IMR-90 (cell line): ENCODE results near the gene FITM2. TPM values are rescaled to one million over a fixed set of nuclear protein-coding genes. Genes with fewer than 3 reads are reported as not detected.

Source experiments
- ATAC-seq: fragments of 200-7000 bp; cut with Tn5 transposase; 2 replicates; pipeline ENCODE4 v1.9.1; 2020; ENCODE audit warnings: low read depth, mild to moderate bottlenecking, moderate library complexity
- BruUV-seq: library from RNA; stranded (reverse); fragments of 400-500 nt; replicated peaks from 2 replicates; lab custom pipeline; 2021; lab: Mats Ljungman, UMichigan
- CTCF ChIA-PET: fragments of 300-600 bp; formaldehyde crosslinking; extraction: SDS; loops from one replicate; lab custom pipeline; 2021; ENCODE audit warnings: antibody characterized with exemption; lab: Yijun Ruan, JAX
- POLR2A ChIA-PET: fragments of 300-600 bp; sonication (Branson Sonifier 250); formaldehyde crosslinking; loops from one replicate; lab custom pipeline; 2022; ENCODE audit warnings: antibody characterized with exemption; ENCODE audit not compliant: unreplicated experiment; lab: Charles Lee
- DNase-seq: peaks from one replicate; pipeline ENCODE4 v3.0.0; 2013
- H2AFZ ChIP-seq: replicated peaks from 2 replicates; pipeline ENCODE3; 2013; ENCODE audit warnings: low read length, mild to moderate bottlenecking; ENCODE audit not compliant: poor library complexity
- H2AK5ac ChIP-seq: 2 replicates; pipeline ENCODE4 v1.6.1; 2013; ENCODE audit warnings: low read depth, low read length, inconsistent platforms
- H2AK9ac ChIP-seq: replicated peaks from 2 replicates; pipeline ENCODE3; 2013; ENCODE audit warnings: mild to moderate bottlenecking, low read depth, low read length, moderate library complexity; ENCODE audit not compliant: poor library complexity
- H2BK120ac ChIP-seq: 2 replicates; pipeline ENCODE4 v1.6.1; 2013; ENCODE audit warnings: low read depth, low read length, inconsistent platforms
- H2BK15ac ChIP-seq: 3 replicates; pipeline ENCODE4 v1.6.1; 2013; ENCODE audit warnings: low read depth, low read length, inconsistent platforms
- H2BK20ac ChIP-seq: 2 replicates; pipeline ENCODE4 v1.6.1; 2013; ENCODE audit warnings: low read depth, mild to moderate bottlenecking, inconsistent platforms, low read length, moderate library complexity
- H2BK5ac ChIP-seq: 2 replicates; pipeline ENCODE4 v1.6.1; 2013; ENCODE audit warnings: mild to moderate bottlenecking, low read depth, low read length, inconsistent platforms; ENCODE audit not compliant: poor library complexity, severe bottlenecking
- H3K14ac ChIP-seq: replicated peaks from 2 replicates; pipeline ENCODE4 v1.6.1; 2013; ENCODE audit warnings: low read depth, low read length, inconsistent platforms
- H3K18ac ChIP-seq: 2 replicates; pipeline ENCODE4 v1.6.1; 2013; ENCODE audit warnings: low read depth, low read length, control low read depth
- H3K23ac ChIP-seq: 2 replicates; pipeline ENCODE4 v1.6.1; 2013; ENCODE audit warnings: low read depth, low read length, inconsistent platforms
- H3K27ac ChIP-seq: 2 replicates; pipeline ENCODE4 v1.5.1; 2013; ENCODE audit warnings: mild to moderate bottlenecking, control low read depth, low read length; ENCODE audit not compliant: insufficient read depth
- H3K27me3 ChIP-seq: 2 replicates; pipeline ENCODE4 v1.6.1; 2013; ENCODE audit warnings: low read length; ENCODE audit not compliant: control insufficient read depth, insufficient read depth
- H3K36me3 ChIP-seq: 2 replicates; pipeline ENCODE4 v1.6.1; 2013; ENCODE audit warnings: low read length, mixed read lengths; ENCODE audit not compliant: control insufficient read depth, insufficient read depth
- H3K4ac ChIP-seq: 2 replicates; pipeline ENCODE4 v1.6.1; 2013; ENCODE audit warnings: low read depth, low read length, inconsistent platforms
- H3K4me1 ChIP-seq: 2 replicates; pipeline ENCODE4 v1.6.1; 2013; ENCODE audit warnings: low read length, mixed read lengths; ENCODE audit not compliant: control insufficient read depth, insufficient read depth
- H3K4me2 ChIP-seq: 2 replicates; pipeline ENCODE4 v1.6.1; 2013; ENCODE audit warnings: low read depth, mild to moderate bottlenecking, control low read depth, low read length, moderate library complexity
- H3K4me3 ChIP-seq: 2 replicates; pipeline ENCODE4 v1.5.1; 2013; ENCODE audit warnings: low read depth, mild to moderate bottlenecking, control low read depth, low read length, moderate library complexity; ENCODE audit not compliant: insufficient read depth
- H3K56ac ChIP-seq: 2 replicates; pipeline ENCODE4 v1.6.1; 2013; ENCODE audit warnings: low read length, inconsistent platforms; ENCODE audit not compliant: insufficient read depth; ENCODE audit errors: extremely low read depth
- H3K79me1 ChIP-seq, 2 experiments: 2 replicates each; pipeline ENCODE4 v1.6.1; 2013; ENCODE audit warnings: low read length in 2 of 2, inconsistent platforms in 1 of 2, low read depth in 1 of 2
- H3K9ac ChIP-seq: 2 replicates; pipeline ENCODE4 v1.6.1; 2013; ENCODE audit warnings: low read depth, low read length, control low read depth
- H3K9me1 ChIP-seq: 2 replicates; pipeline ENCODE4 v1.6.1; 2013; ENCODE audit warnings: low read length, inconsistent platforms; ENCODE audit not compliant: insufficient read depth
- H3K9me3 ChIP-seq: 2 replicates; pipeline ENCODE4 v1.6.1; 2013; ENCODE audit warnings: low read length; ENCODE audit not compliant: control insufficient read depth, insufficient read depth
- H4K20me1 ChIP-seq: 2 replicates; pipeline ENCODE4 v1.6.1; 2013; ENCODE audit warnings: low read length, inconsistent platforms; ENCODE audit not compliant: insufficient read depth
- H4K5ac ChIP-seq: 2 replicates; pipeline ENCODE4 v1.6.1; 2013; ENCODE audit warnings: mild to moderate bottlenecking, low read depth, low read length, control low read depth
- H4K8ac ChIP-seq, 2 experiments: 2 replicates each; pipeline ENCODE4 v1.6.1; 2013; ENCODE audit warnings: low read depth in 2 of 2, low read length in 2 of 2, control low read depth in 1 of 2, inconsistent platforms in 1 of 2
- H4K91ac ChIP-seq: 2 replicates; pipeline ENCODE4 v1.6.1; 2013; ENCODE audit warnings: low read depth, low read length, inconsistent platforms; ENCODE audit not compliant: insufficient read depth
- BHLHE40 ChIP-seq: fragments of 150-350 bp; IDR thresholded peaks from 2 replicates; pipeline ENCODE4 v1.6.1; 2016; ENCODE audit warnings: mild to moderate bottlenecking, low read depth, low read length
- ELK1 ChIP-seq: fragments of 150-350 bp; IDR thresholded peaks from 2 replicates; pipeline ENCODE4 v1.6.1; 2016; ENCODE audit warnings: low read depth, mild to moderate bottlenecking, low read length, moderate library complexity, borderline replicate concordance
- FOS ChIP-seq: fragments of 150-350 bp; IDR thresholded peaks from 2 replicates; pipeline ENCODE4 v1.6.1; 2016; ENCODE audit warnings: low read depth, low read length
- MXI1 ChIP-seq: IDR thresholded peaks from 2 replicates; pipeline ENCODE4 v1.6.1; 2012; ENCODE audit warnings: low read depth, mild to moderate bottlenecking, low read length, moderate library complexity, borderline replicate concordance
- NFE2L2 ChIP-seq: fragments of 150-350 bp; IDR thresholded peaks from 2 replicates; pipeline ENCODE4 v1.6.1; 2016; ENCODE audit warnings: low read depth, mild to moderate bottlenecking, low read length
- RAD21 ChIP-seq: IDR thresholded peaks from 2 replicates; pipeline ENCODE4 v1.6.1; 2012; ENCODE audit warnings: low read length, improper control_type of control experiment
- RCOR1 ChIP-seq: IDR thresholded peaks from 2 replicates; pipeline ENCODE4 v1.6.1; 2012; ENCODE audit warnings: mild to moderate bottlenecking, low read length, improper control_type of control experiment; ENCODE audit not compliant: insufficient replicate concordance
- whole genome bisulfite sequencing, 2 experiments: methylation state at CpG; one replicate each; pipeline versions ENCODE4 v1.1.5 to v1.1.7; 2013; ENCODE audit warnings: missing lambda C conversion rate in 2 of 2; ENCODE audit not compliant: insufficient read length in 1 of 2; ENCODE audit errors: extremely low coverage in 2 of 2; 5-methylcytosine and 5-hydroxymethylcytosine counted together
- dilution Hi-C: fragments of 300-500 bp; cut with HindIII; formaldehyde crosslinking; loops from one replicate; pipeline ENCODE4 v1.14.3; 2018; ENCODE audit warnings: low sequenced_read_pairs; ENCODE audit not compliant: unreplicated experiment
- in situ Hi-C: fragments of 300-500 bp; cut with MboI; formaldehyde crosslinking; loops from 3 replicates; pipeline ENCODE4 v1.14.3; 2019; ENCODE audit warnings: low sequenced_read_pairs, inconsistent platforms, mixed read lengths
- intact Hi-C: fragments of 100-400 bp; cut with micrococcal nuclease; formaldehyde crosslinking; loops from 2 replicates; pipeline ENCODE4 v1.10.0; 2022
- polyA plus RNA-seq, 3 experiments: library from polyadenylated mRNA; depleted of rRNA; stranded (reverse); fragments of >200 nt; gene quantifications; 2 replicates each; pipeline ENCODE4 v1.2.3, GENCODE V29; 2012; ENCODE audit warnings: low replicate concordance in 1 of 3
- total RNA-seq: library from RNA; depleted of rRNA; stranded (reverse); fragments of >200 nt; gene quantifications from 2 replicates; pipeline ENCODE4 v1.2.3, GENCODE V29; 2012

The FITM2 gene
- total and polyA plus RNA-seq, 2 of the 4 experiments (the other 2 are of a cell fraction), result 3.4 to 6.5 TPM

- ATAC-seq, result no peak
These were observed 46.6 kb upstream of the FITM2 start for GRCh38 chr20:44357555-44358125.

More at GRCh38 chr20:44357555-44358125, 46.6 kb upstream of the FITM2 start:
- H3K56ac ChIP-seq, result no peak overlapping the region
- H2AK5ac ChIP-seq, result no peak overlapping the region
- in situ Hi-C loops, result no loop called here
- no peak overlapping the region for H3K18ac ChIP-seq
- WGBS, 2 experiments, result no CpG with 5 or more reads among the region's 4 CpGs
- H3K14ac ChIP-seq, result no peak overlapping the region
- intact Hi-C loops, result no loop called here
- no peak overlapping the region for H3K23ac ChIP-seq
- H3K4me1 ChIP-seq, result no peaks in the 10 kb centered on the region
- ChIA-PET CTCF (no interaction called here), POLR2A (no interaction called here)
- DNase-seq, result no peak
- H4K5ac ChIP-seq, result no peak overlapping the region
- H3K27ac ChIP-seq, result no peak overlapping the region
- H2AFZ ChIP-seq, result no peak overlapping the region
- H3K9me3 ChIP-seq, result no peaks in the 10 kb centered on the region
- H3K9me1 ChIP-seq, result no peaks in the 10 kb centered on the region
- H2BK120ac ChIP-seq, result no peak overlapping the region
- no peak overlapping the region for H3K9ac ChIP-seq
- no TSS peak for BruUV-seq
- no peaks in the 10 kb centered on the region for H3K79me1 ChIP-seq
- no peak overlapping the region for H3K4ac ChIP-seq
- no peak overlapping the region for H2BK15ac ChIP-seq
- H3K36me3 ChIP-seq, result no peaks in the 10 kb centered on the region
- TF ChIP-seq RCOR1 (no peak), ELK1 (no peak), NFE2L2 (no peak), BHLHE40 (no peak), FOS (no peak), RAD21 (no peak), MXI1 (no peak)
- no peak overlapping the region for H4K91ac ChIP-seq
- dilution Hi-C loops, result no loop called here
- H2BK5ac ChIP-seq, result no peak overlapping the region
- no peak overlapping the region for H2BK20ac ChIP-seq
- H3K4me3 ChIP-seq, result no peak overlapping the region
- no peaks in the 10 kb centered on the region for H4K20me1 ChIP-seq
- no peak overlapping the region for H4K8ac ChIP-seq
- no peak overlapping the region for H3K4me2 ChIP-seq
- peaks cover 30% of the 10 kb centered on the region for H3K27me3 ChIP-seq
- H2AK9ac ChIP-seq, result no peak overlapping the region
